GM21619 (cell line): ENCODE measurements around the gene MDFIC.
"Not testable (repeated sequence)": the region's sequence is repeated elsewhere in the genome, so short reads cannot be mapped to it uniquely, and the experiment has no call there.

ENCODE experiments used
- ATAC-seq: cut with Tn5 transposase; IDR thresholded peaks from one replicate; pipeline ENCODE4 v1.9.1; 2021; ENCODE audit not compliant: unreplicated experiment

Gene MDFIC

GRCh38 chr7:114922026-114922651 is at the start of gene MDFIC:
Gene MDFIC, plus strand, starts transcription at chr7:114922094. Its CDS starts 940 bp downstream, at chr7:114923034.
- ATAC-seq: peak; percentile 36

- ATAC-seq: no peak
These were observed 47.7 kb upstream of the MDFIC start for GRCh38 chr7:114874170-114874569.

- no peak for ATAC-seq
These were observed 46.7 kb upstream of the MDFIC start for GRCh38 chr7:114875186-114875585.

- ATAC-seq: no peak
These were observed 42.3 kb upstream of the MDFIC start for GRCh38 chr7:114879554-114879953.

- no peak for ATAC-seq
These were observed 36.1 kb upstream of the MDFIC start for GRCh38 chr7:114885836-114886235.

- no peak for ATAC-seq
These were observed 35.7 kb upstream of the MDFIC start for GRCh38 chr7:114886241-114886640.

- ATAC-seq: not testable (repeated sequence)
These were observed 32.8 kb upstream of the MDFIC start for GRCh38 chr7:114889116-114889515.

GRCh38 chr7:114889646-114890285 is 32.1 kb upstream of the MDFIC start:
- ATAC-seq: peak; percentile 83

- ATAC-seq: no peak
These were observed 31.3 kb upstream of the MDFIC start for GRCh38 chr7:114890561-114890960.

GRCh38 chr7:114900127-114900526 is 21.8 kb upstream of the MDFIC start:
- no peak for ATAC-seq

GRCh38 chr7:114901771-114902170 is 20.1 kb upstream of the MDFIC start:
- ATAC-seq: no peak

- no peak for ATAC-seq
These were observed 18.8 kb upstream of the MDFIC start for GRCh38 chr7:114903131-114903530.

- ATAC-seq: no peak
These were observed 11.1 kb upstream of the MDFIC start for GRCh38 chr7:114910787-114911186.

- ATAC-seq: no peak
These were observed 10.5 kb upstream of the MDFIC start for GRCh38 chr7:114911411-114911810.

- peak; percentile 91 for ATAC-seq
These were observed 5.5 kb upstream of the MDFIC start for GRCh38 chr7:114916261-114916892.

GRCh38 chr7:114917211-114917839 is 4.6 kb upstream of the MDFIC start:
- ATAC-seq: no peak

GRCh38 chr7:114919587-114919986 is 2.3 kb upstream of the MDFIC start:
- ATAC-seq: no peak

GRCh38 chr7:114921631-114922025 is 266 bp upstream of the MDFIC start:
- no peak for ATAC-seq

- ATAC-seq: peak; percentile 32
These were observed 933 bp downstream of the MDFIC start for GRCh38 chr7:114922652-114923402.

GRCh38 chr7:114923403-114923713 is 1.5 kb downstream of the MDFIC start:
- ATAC-seq: no peak

- ATAC-seq: no peak
These were observed 2.3 kb downstream of the MDFIC start for GRCh38 chr7:114924038-114924712.
